ENCODE data around the gene HDX. TPM values are rescaled to one million over a fixed set of nuclear protein-coding genes. Genes with fewer than 3 reads are reported as not detected.
A peak's percentile ranks its signal among the peaks of the same experiment; 100 is the strongest.
"Not testable (repeated sequence)": the region's sequence is repeated elsewhere in the genome, so short reads cannot be mapped to it uniquely, and the experiment has no call there.

The HDX gene, protein sequence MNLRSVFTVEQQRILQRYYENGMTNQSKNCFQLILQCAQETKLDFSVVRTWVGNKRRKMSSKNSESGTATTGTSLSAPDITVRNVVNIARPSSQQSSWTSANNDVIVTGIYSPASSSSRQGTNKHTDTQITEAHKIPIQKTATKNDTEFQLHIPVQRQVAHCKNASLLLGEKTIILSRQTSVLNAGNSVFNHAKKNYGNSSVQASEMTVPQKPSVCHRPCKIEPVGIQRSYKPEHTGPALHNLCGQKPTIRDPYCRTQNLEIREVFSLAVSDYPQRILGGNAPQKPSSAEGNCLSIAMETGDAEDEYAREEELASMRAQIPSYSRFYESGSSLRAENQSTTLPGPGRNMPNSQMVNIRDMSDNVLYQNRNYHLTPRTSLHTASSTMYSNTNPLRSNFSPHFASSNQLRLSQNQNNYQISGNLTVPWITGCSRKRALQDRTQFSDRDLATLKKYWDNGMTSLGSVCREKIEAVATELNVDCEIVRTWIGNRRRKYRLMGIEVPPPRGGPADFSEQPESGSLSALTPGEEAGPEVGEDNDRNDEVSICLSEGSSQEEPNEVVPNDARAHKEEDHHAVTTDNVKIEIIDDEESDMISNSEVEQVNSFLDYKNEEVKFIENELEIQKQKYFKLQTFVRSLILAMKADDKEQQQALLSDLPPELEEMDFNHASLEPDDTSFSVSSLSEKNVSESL
- total RNA-seq (1 to 10 TPM in 3 of 5 experiments, under 1 TPM in 2; 0.32 to 3.4 (median 1.3) TPM), polyA plus RNA-seq (under 1 TPM; 0.66 to 0.87 TPM), total RNA-seq (0.94 reads per million)

DNA sequence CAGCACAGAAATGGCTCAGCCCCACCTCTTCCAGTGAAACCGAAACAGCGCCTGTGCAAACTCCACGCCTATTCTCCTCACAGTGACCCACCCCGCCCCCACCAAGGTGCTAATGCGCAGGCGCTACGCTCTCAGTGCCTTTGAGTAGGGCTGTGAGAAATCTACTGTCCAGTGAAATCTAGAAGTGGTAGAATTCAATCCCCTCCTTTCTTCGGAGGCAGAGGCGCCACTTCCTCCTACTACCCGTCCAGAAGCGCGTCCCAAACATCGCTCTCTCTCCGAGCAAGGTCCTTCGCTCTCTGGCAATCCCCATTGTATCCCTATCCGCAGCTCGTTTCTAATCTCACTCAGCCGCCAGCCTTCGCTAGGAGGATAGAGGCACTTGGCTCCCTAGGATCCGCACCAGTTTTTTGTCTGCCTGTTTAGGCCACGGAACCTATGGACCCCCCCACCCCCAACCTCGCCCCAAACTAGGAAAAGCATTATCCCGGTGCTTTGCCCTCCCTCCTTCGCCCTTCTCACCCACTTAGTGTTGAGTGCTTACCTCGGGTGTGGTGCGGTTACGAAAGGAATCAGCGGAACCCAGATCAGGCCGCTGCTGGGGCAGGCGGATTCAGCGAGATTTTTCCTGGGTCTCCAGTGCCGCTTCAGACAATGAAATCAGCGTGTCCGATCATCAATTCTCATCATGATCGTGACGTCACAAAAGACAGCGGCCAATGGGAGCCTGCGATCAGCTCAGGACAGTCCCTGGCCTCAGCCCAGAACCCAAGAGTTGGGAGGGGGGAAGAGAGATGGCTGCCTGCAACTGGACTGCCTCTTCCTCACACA is at the start of gene HDX:
HDX (minus strand) TSS at position 656 of the 831 bp plus-strand sequence. CDS start 27,056 bp downstream, outside the sequence.
- H3K9me3 ChIP-seq (ENCODE audit: control insufficient read depth in 2 of 3, low read length in 3 of 3), result no peaks in the 10 kb centered on the region
- DNase-seq (peak; percentile 17 to 69 (median 43)), ATAC-seq (peak; percentile 96)
- peaks cover 0 to 13% (median 5%) of the 10 kb centered on the region in 7 donors for H3K4me1 Mint-ChIP-seq
- H3K4me3 ChIP-seq (ENCODE audit: low read length), result peak within 1 kb of the TSS; percentile 66
- ChIA-PET CTCF (no interaction called here), POLR2A (no interaction called here)
- no peaks in the 10 kb centered on the region for H3K27me3 ChIP-seq (ENCODE audit: control insufficient read depth in 2 of 2, insufficient read depth in 2 of 2, low read length in 2 of 2)
- H3K27me3 Mint-ChIP-seq, result no peaks in the 10 kb centered on the region
- peak within 1 kb of the TSS; percentile 57 for H3K27ac ChIP-seq (ENCODE audit: low read depth, low read length)
- no peaks in the 10 kb centered on the region for H3K4me1 ChIP-seq (ENCODE audit: control insufficient read depth in 2 of 2, insufficient read depth in 2 of 2, low read length in 2 of 2)
- peaks cover 0 to 3% (median 0%) of the 10 kb centered on the region in 11 donors for H3K9me3 Mint-ChIP-seq
- intact Hi-C loops (cut with micrococcal nuclease), result loop anchor here in 1 of 2 donors (2.0 kb wide), 1 partner anchor 501 kb away; the partner anchor contains the start of gene APOOL
- H3K4me3 Mint-ChIP-seq, result peak within 1 kb of the TSS; percentile 75 to 99 (median 90)
- peak within 1 kb of the TSS; percentile 69 to 98 (median 87) for H3K27ac Mint-ChIP-seq
- H3K36me3 Mint-ChIP-seq, result peaks cover 0 to 2% (median 0%) of the 10 kb centered on the region in 5 donors
- H3K36me3 ChIP-seq (ENCODE audit: control insufficient read depth in 2 of 3, insufficient read depth in 3 of 3, low read length in 3 of 3), result no peaks in the 10 kb centered on the region

DNA sequence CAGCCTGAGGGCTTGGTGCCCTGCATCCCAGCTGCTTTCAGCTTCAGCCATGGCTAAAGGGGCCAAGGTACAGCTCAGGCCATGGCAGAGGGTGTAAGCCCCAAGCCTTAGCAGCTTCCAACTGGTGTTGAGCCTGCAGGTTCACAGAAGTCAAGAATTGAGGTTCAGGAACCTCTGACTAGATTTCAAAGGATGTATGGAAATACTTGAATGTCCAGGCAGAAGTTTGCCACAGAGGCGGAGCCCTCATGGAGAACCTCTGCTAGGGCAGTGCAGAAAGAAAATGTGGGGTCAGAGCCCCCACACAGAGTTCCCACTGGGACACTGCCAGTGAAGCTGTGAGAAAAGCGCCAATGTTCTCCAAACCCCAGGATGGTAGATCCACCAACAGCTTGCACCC is 39.1 kb upstream of the HDX start:
- H3K4me1 Mint-ChIP-seq; H3K36me3 ChIP-seq (ENCODE audit: control insufficient read depth in 2 of 3, insufficient read depth in 3 of 3, low read length in 3 of 3); H3K27me3 Mint-ChIP-seq; H3K27ac Mint-ChIP-seq; POLR2A ChIA-PET; H3K27ac ChIP-seq (ENCODE audit: low read depth, low read length); H3K4me3 ChIP-seq (ENCODE audit: low read length); H3K4me3 Mint-ChIP-seq; intact Hi-C loops (cut with micrococcal nuclease); DNase-seq; H3K36me3 Mint-ChIP-seq; ATAC-seq; H3K4me1 ChIP-seq (ENCODE audit: control insufficient read depth in 2 of 2, insufficient read depth in 2 of 2, low read length in 2 of 2); H3K27me3 ChIP-seq (ENCODE audit: control insufficient read depth in 2 of 2, insufficient read depth in 2 of 2, low read length in 2 of 2); CTCF ChIA-PET; H3K9me3 ChIP-seq (ENCODE audit: control insufficient read depth in 2 of 3, low read length in 3 of 3): not testable (repeated sequence)
- peaks cover 0 to 23% (median 13%) of the 10 kb centered on the region in 11 donors for H3K9me3 Mint-ChIP-seq

DNA sequence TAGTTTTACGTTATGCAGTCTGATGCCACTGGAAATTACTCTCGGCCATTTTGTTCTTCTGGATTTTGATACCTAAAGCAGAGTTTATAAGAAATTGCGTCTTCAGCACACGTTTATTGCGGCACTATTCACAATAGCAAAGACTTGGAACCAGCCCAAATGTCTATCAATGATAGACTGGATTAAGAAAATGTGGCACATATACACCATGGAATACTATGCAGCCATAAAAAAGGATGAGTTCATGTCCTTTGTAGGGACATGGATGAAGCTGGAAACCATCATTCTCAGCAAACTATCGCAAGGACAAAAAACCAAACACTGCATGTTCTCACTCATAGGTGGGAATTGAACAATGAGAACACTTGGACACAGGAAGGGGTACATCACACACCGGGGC is 35.4 kb upstream of the HDX start:
- ATAC-seq; POLR2A ChIA-PET; H3K4me3 ChIP-seq (ENCODE audit: low read length); CTCF ChIA-PET; H3K9me3 ChIP-seq (ENCODE audit: control insufficient read depth in 2 of 3, low read length in 3 of 3); H3K36me3 ChIP-seq (ENCODE audit: control insufficient read depth in 2 of 3, insufficient read depth in 3 of 3, low read length in 3 of 3); H3K27me3 Mint-ChIP-seq; H3K4me1 ChIP-seq (ENCODE audit: control insufficient read depth in 2 of 2, insufficient read depth in 2 of 2, low read length in 2 of 2); H3K36me3 Mint-ChIP-seq; H3K27ac ChIP-seq (ENCODE audit: low read depth, low read length); H3K27me3 ChIP-seq (ENCODE audit: control insufficient read depth in 2 of 2, insufficient read depth in 2 of 2, low read length in 2 of 2); DNase-seq; H3K27ac Mint-ChIP-seq; H3K4me1 Mint-ChIP-seq; intact Hi-C loops (cut with micrococcal nuclease); H3K4me3 Mint-ChIP-seq: not testable (repeated sequence)
- H3K9me3 Mint-ChIP-seq, result peaks cover 0 to 20% (median 10%) of the 10 kb centered on the region in 11 donors

DNA sequence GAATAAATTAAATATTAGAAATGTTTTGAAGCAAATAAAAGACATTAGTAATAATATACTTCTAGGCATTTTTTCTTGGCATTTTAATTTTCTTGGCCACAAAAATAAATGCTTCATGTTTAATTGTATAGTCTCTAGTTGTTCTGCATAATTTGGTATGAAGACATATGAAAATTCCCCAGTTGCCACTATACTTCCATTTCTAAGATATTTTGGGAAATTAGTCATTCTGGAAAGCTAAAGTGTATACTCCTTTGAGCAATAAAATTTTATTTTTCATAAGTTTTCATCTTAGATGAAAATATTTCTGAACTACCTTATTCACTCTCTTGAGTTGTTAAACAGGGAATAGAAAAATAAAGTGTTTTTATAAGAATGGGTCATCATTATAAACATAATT is 13.8 kb downstream of the HDX start:
- peaks cover 0 to 3% (median 0%) of the 10 kb centered on the region in 7 donors for H3K4me1 Mint-ChIP-seq
- Histone ChIP-seq H3K9me3 (ENCODE audit: control insufficient read depth in 2 of 3, low read length in 3 of 3) (no peaks in the 10 kb centered on the region), H3K27me3 (ENCODE audit: control insufficient read depth in 2 of 2, insufficient read depth in 2 of 2, low read length in 2 of 2) (no peaks in the 10 kb centered on the region), H3K4me3 (ENCODE audit: low read length) (no peak overlapping the region), H3K36me3 (ENCODE audit: control insufficient read depth in 2 of 3, insufficient read depth in 3 of 3, low read length in 3 of 3) (no peaks in the 10 kb centered on the region), H3K4me1 (ENCODE audit: control insufficient read depth in 2 of 2, insufficient read depth in 2 of 2, low read length in 2 of 2) (no peaks in the 10 kb centered on the region), H3K27ac (ENCODE audit: low read depth, low read length) (no peak overlapping the region)
- H3K27ac Mint-ChIP-seq, result no peak overlapping the region
- no peaks in the 10 kb centered on the region for H3K27me3 Mint-ChIP-seq
- ChIA-PET POLR2A (no interaction called here), CTCF (no interaction called here)
- no peak overlapping the region for H3K4me3 Mint-ChIP-seq
- intact Hi-C loops (cut with micrococcal nuclease), result no loop called here
- DNase-seq (no peak), ATAC-seq (no peak)
- peaks cover 0 to 6% (median 0%) of the 10 kb centered on the region in 5 donors for H3K36me3 Mint-ChIP-seq
- H3K9me3 Mint-ChIP-seq, result peaks cover 0 to 14% (median 1%) of the 10 kb centered on the region in 11 donors

DNA sequence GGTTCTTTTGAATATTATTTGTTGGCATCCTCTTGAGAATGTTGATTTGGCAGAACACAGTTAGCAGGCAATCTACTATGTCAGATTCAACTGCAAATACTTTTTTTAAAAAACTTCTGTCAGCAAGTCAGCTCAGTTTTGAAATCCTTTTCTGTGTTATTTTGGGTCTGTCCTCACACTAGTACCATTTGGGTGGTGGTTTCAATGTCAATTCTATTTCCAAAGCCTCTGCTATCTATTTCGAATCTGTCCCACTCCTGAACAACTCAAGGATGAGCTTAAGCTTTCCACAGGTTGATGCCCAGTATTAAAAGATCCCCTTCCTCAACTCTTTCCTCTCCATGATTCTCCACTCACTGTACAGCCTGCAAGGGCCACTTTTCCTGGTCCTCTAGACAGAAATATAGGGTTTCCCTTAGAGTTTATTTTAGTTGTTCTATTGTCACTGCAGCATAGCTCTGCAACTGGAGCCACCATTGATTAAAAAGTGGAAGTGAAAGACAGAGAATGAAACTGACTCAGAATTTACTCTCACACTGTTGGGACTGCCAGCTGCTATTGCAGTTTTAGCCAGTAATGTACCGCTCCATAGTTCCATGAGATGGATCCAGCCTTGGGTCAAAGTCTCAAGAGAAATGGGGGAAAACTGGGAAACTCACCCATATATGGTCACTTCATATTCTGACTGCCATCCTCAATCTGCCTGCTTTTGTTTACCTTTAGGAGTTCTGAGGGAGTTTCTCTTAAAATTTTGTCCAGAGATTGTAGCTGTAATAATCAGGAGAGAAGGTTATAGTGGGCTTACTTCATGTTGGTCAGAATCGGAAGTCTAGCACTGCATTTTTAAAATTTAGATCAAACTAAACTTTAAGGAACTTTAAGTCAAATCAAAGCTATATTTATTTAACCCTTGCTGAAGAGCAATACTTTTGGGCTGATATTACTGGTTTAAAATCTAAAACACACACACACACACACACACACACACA is 14.6 kb downstream of the HDX start:
- Histone ChIP-seq H3K4me1 (ENCODE audit: control insufficient read depth in 2 of 2, insufficient read depth in 2 of 2, low read length in 2 of 2) (no peaks in the 10 kb centered on the region), H3K9me3 (ENCODE audit: control insufficient read depth in 2 of 3, low read length in 3 of 3) (no peaks in the 10 kb centered on the region), H3K4me3 (ENCODE audit: low read length) (no peak overlapping the region), H3K27ac (ENCODE audit: low read depth, low read length) (no peak overlapping the region), H3K36me3 (ENCODE audit: control insufficient read depth in 2 of 3, insufficient read depth in 3 of 3, low read length in 3 of 3) (no peaks in the 10 kb centered on the region), H3K27me3 (ENCODE audit: control insufficient read depth in 2 of 2, insufficient read depth in 2 of 2, low read length in 2 of 2) (no peaks in the 10 kb centered on the region)
- Mint-ChIP-seq H3K9me3 (peaks cover 0 to 14% (median 1%) of the 10 kb centered on the region in 11 donors), H3K36me3 (peaks cover 0 to 7% (median 0%) of the 10 kb centered on the region in 5 donors), H3K27ac (no peak overlapping the region), H3K4me1 (peaks cover 0 to 3% (median 0%) of the 10 kb centered on the region in 7 donors), H3K4me3 (no peak overlapping the region), H3K27me3 (no peaks in the 10 kb centered on the region)
- no peak for DNase-seq
- intact Hi-C loops (cut with micrococcal nuclease), result no loop called here
- no peak for ATAC-seq
- ChIA-PET POLR2A (no interaction called here), CTCF (no interaction called here)

DNA sequence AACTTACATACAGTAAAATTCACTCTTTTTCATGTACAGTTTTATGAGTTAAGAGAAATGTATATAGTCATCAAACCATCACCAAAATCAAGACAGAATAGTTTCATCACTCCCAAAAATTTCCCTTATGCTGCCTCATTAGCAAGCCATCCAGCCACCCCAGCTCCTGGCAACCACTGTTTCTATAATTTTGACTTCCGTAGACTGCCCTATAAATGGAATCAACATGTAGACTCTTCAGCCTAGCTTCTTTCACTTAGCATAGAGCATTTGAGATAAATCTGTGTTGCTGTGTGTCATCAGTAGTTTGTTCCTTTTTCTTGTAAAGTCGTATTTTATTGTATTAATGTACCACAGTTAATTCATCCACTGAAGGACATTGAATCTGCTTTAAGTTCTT is 23.2 kb downstream of the HDX start:
- Histone ChIP-seq H3K27ac (ENCODE audit: low read depth, low read length) (no peak overlapping the region), H3K27me3 (ENCODE audit: control insufficient read depth in 2 of 2, insufficient read depth in 2 of 2, low read length in 2 of 2) (no peaks in the 10 kb centered on the region), H3K4me1 (ENCODE audit: control insufficient read depth in 2 of 2, insufficient read depth in 2 of 2, low read length in 2 of 2) (no peaks in the 10 kb centered on the region), H3K4me3 (ENCODE audit: low read length) (no peak overlapping the region), H3K36me3 (ENCODE audit: control insufficient read depth in 2 of 3, insufficient read depth in 3 of 3, low read length in 3 of 3) (no peaks in the 10 kb centered on the region), H3K9me3 (ENCODE audit: control insufficient read depth in 2 of 3, low read length in 3 of 3) (no peaks in the 10 kb centered on the region)
- no peaks in the 10 kb centered on the region for H3K4me1 Mint-ChIP-seq
- H3K36me3 Mint-ChIP-seq, result peaks cover 0 to 9% (median 0%) of the 10 kb centered on the region in 5 donors
- CTCF ChIA-PET, result no interaction called here
- no peak overlapping the region for H3K27ac Mint-ChIP-seq
- H3K4me3 Mint-ChIP-seq, result no peak overlapping the region
- intact Hi-C loops (cut with micrococcal nuclease), result no loop called here
- H3K9me3 Mint-ChIP-seq, result peaks cover 0 to 11% (median 5%) of the 10 kb centered on the region in 11 donors
- H3K27me3 Mint-ChIP-seq, result no peaks in the 10 kb centered on the region
- DNase-seq (no peak), ATAC-seq (no peak)
- POLR2A ChIA-PET, result no interaction called here

All from naive thymus-derived CD4-positive, alpha-beta T cell (primary cell).